Endodermal cell (in vitro differentiated cells): ENCODE results near the gene TNFRSF21. TPM values are rescaled to one million over a fixed set of nuclear protein-coding genes. Genes with fewer than 3 reads are reported as not detected.
"Not testable (repeated sequence)": the region's sequence is repeated elsewhere in the genome, so short reads cannot be mapped to it uniquely, and the experiment has no call there.

Source experiments
- DNase-seq: peaks from one replicate; pipeline ENCODE4 v3.0.0-alpha.2; 2017
- H3K27ac ChIP-seq: 2 replicates; pipeline ENCODE4 v1.5.1; 2013; ENCODE audit warnings: mild to moderate bottlenecking, low read depth, low read length, moderate library complexity
- H3K27me3 ChIP-seq: 2 replicates; pipeline ENCODE4 v1.6.1; 2013; ENCODE audit warnings: mild to moderate bottlenecking, low read length, moderate library complexity; ENCODE audit not compliant: insufficient read depth, control insufficient read depth, poor library complexity, severe bottlenecking
- H3K36me3 ChIP-seq: 2 replicates; pipeline ENCODE4 v1.7.0; 2013; ENCODE audit warnings: mild to moderate bottlenecking, low read length, moderate library complexity; ENCODE audit not compliant: control insufficient read depth, insufficient read depth
- H3K4me1 ChIP-seq: one replicate; pipeline ENCODE4 v1.7.0; 2013; ENCODE audit warnings: low read length; ENCODE audit not compliant: control insufficient read depth, insufficient read depth
- H3K4me3 ChIP-seq: 2 replicates; pipeline ENCODE4 v1.5.1; 2013; ENCODE audit warnings: mild to moderate bottlenecking, low read length, moderate library complexity
- H3K9ac ChIP-seq: 2 replicates; pipeline ENCODE4 v1.6.1; 2013; ENCODE audit warnings: mild to moderate bottlenecking, low read length, moderate library complexity; ENCODE audit not compliant: poor library complexity, severe bottlenecking; ENCODE audit errors: extremely low read depth
- H3K9me3 ChIP-seq: 2 replicates; pipeline ENCODE4 v1.6.1; 2013; ENCODE audit warnings: mild to moderate bottlenecking, low read length, moderate library complexity; ENCODE audit not compliant: control insufficient read depth
- H3K27ac Mint-ChIP-seq: 2 replicates; pipeline ENCODE4 v1.8.0; 2020; ENCODE audit warnings: mixed read lengths
- H3K27me3 Mint-ChIP-seq: 2 replicates; pipeline ENCODE4 v1.8.0; 2021; ENCODE audit warnings: mild to moderate bottlenecking, mixed read lengths; ENCODE audit not compliant: insufficient read depth
- H3K36me3 Mint-ChIP-seq: 2 replicates; pipeline ENCODE4 v1.8.0; 2020; ENCODE audit warnings: low read depth, mixed read lengths
- H3K4me1 Mint-ChIP-seq: 2 replicates; pipeline ENCODE4 v1.8.0; 2020; ENCODE audit warnings: mixed read lengths
- H3K4me3 Mint-ChIP-seq: 2 replicates; pipeline ENCODE4 v1.8.0; 2020; ENCODE audit warnings: mild to moderate bottlenecking, moderate library complexity, mixed read lengths
- H3K9me3 Mint-ChIP-seq: 2 replicates; pipeline ENCODE4 v1.8.0; 2020; ENCODE audit warnings: mild to moderate bottlenecking, mixed read lengths
- WGBS, 2 experiments: methylation state at CpG; one replicate each; pipeline versions ENCODE4 v1.1.5 to v1.1.7; 2013; ENCODE audit warnings: missing lambda C conversion rate in 2 of 2, mixed read lengths in 1 of 2; ENCODE audit not compliant: insufficient coverage in 1 of 2, insufficient read length in 1 of 2; 5-methylcytosine and 5-hydroxymethylcytosine counted together
- total RNA-seq, 2 donors: library from RNA; stranded (reverse); fragmentation: NEBNext Ultra II Directional in 1 of 2; extraction: Animal tissue kit (Norgen Biotek cat#: 25700) in 1 of 2; gene quantifications; 2 replicates in 1 of 2; 3 replicates in 1 of 2; pipeline ENCODE4 v1.2.1, GENCODE V29; 2021
- TF ChIP-seq, protein P1 (sequence below): fragments of 200-600 bp; sonication (generic); conservative IDR thresholded peaks from 2 replicates; pipeline ENCODE4 v1.5.0; 2021; ENCODE audit warnings: antibody characterized with exemption, mild to moderate bottlenecking

TNFRSF21 gene
- total RNA-seq, 2 donors from 2014 or later = 63.3 to 93.2 TPM

DNA sequence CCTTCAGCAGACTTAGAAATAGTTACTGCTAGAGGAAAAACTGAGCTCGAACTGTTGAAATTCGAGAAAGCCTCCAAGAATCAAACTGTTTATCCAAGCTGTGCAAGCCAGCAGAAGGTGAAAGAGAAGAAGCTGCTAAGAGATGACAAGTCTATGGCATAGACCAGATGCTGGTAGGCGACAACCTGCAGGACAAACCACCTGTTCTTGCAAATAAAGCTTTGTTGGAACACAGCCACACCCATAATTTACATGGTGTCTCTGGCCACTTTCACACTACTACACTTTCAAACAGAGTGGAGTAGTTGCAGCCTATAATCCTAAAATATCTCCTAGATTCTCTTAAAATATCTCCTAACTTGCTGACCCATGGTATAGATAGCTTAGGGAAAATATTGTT lies 33.3 kb downstream of the TNFRSF21 start:
- H3K4me1 ChIP-seq = peaks cover 19% of the 10 kb centered on the region
- DNase-seq = no peak
- TF ChIP-seq, protein P1, sequence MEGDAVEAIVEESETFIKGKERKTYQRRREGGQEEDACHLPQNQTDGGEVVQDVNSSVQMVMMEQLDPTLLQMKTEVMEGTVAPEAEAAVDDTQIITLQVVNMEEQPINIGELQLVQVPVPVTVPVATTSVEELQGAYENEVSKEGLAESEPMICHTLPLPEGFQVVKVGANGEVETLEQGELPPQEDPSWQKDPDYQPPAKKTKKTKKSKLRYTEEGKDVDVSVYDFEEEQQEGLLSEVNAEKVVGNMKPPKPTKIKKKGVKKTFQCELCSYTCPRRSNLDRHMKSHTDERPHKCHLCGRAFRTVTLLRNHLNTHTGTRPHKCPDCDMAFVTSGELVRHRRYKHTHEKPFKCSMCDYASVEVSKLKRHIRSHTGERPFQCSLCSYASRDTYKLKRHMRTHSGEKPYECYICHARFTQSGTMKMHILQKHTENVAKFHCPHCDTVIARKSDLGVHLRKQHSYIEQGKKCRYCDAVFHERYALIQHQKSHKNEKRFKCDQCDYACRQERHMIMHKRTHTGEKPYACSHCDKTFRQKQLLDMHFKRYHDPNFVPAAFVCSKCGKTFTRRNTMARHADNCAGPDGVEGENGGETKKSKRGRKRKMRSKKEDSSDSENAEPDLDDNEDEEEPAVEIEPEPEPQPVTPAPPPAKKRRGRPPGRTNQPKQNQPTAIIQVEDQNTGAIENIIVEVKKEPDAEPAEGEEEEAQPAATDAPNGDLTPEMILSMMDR = no peak
- H3K4me3 Mint-ChIP-seq = no peak overlapping the region
- no peak overlapping the region for H3K4me3 ChIP-seq
- H3K36me3 Mint-ChIP-seq = peaks cover 60% of the 10 kb centered on the region
- no peak overlapping the region for H3K27ac Mint-ChIP-seq
- H3K36me3 ChIP-seq = peaks cover 72% of the 10 kb centered on the region
- H3K27ac ChIP-seq = no peak overlapping the region
- H3K27me3 Mint-ChIP-seq = no peaks in the 10 kb centered on the region
- H3K9me3 ChIP-seq = peaks cover 16% of the 10 kb centered on the region
- H3K9ac ChIP-seq = no peak overlapping the region
- 90 to 96% methylated on average over 3 of the region's 3 CpGs for WGBS, 2 experiments
- peaks cover 36% of the 10 kb centered on the region for H3K4me1 Mint-ChIP-seq
- H3K27me3 ChIP-seq = no peaks in the 10 kb centered on the region
- peaks cover 8% of the 10 kb centered on the region for H3K9me3 Mint-ChIP-seq

- no peak overlapping the region for H3K27ac ChIP-seq
- WGBS, 2 experiments = 86 to 97% methylated on average over 1 to 2 of the region's 2 CpGs
Measured at GRCh38 chr6:47275640-47276039, 34.1 kb downstream of the TNFRSF21 start.

DNA sequence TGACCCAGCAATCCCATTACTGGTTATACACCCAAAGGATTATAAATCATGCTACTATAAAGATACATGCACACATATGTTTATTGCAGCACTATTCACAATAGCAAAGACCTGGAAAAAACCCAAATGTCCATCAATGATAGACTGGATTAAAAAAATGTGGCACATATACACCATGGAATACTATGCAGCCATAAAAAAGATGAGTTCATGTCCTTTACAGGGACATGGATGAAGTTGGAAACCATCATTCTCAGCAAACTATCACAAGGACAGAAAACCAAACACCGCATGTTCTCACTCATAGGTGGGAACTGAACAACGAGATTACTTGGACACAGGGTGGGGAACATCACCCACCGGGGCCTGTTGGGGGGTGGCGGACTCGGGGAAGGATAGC lies 34.6 kb downstream of the TNFRSF21 start:
- not testable (repeated sequence) for H3K27ac ChIP-seq, H3K9me3 Mint-ChIP-seq, H3K9ac ChIP-seq, DNase-seq, H3K4me3 ChIP-seq, H3K27me3 Mint-ChIP-seq, H3K4me3 Mint-ChIP-seq, H3K27ac Mint-ChIP-seq, H3K27me3 ChIP-seq
- Histone ChIP-seq H3K36me3 (peaks cover 73% of the 10 kb centered on the region), H3K4me1 (peaks cover 11% of the 10 kb centered on the region), H3K9me3 (peaks cover 16% of the 10 kb centered on the region)
- WGBS, 2 experiments = 93% methylated on average over 5 of the region's 5 CpGs; no CpG with 5 or more reads in 1 of the 2 experiments
- Mint-ChIP-seq H3K4me1 (peaks cover 28% of the 10 kb centered on the region), H3K36me3 (peaks cover 67% of the 10 kb centered on the region)

More at GRCh38 chr6:47275640-47276039, 34.1 kb downstream of the TNFRSF21 start:
- Mint-ChIP-seq H3K4me1 (peaks cover 33% of the 10 kb centered on the region), H3K27me3 (no peaks in the 10 kb centered on the region), H3K4me3 (no peak overlapping the region), H3K36me3 (peaks cover 63% of the 10 kb centered on the region), H3K27ac (no peak overlapping the region), H3K9me3 (peaks cover 8% of the 10 kb centered on the region)
- Histone ChIP-seq H3K9ac (no peak overlapping the region), H3K27me3 (no peaks in the 10 kb centered on the region), H3K9me3 (peaks cover 16% of the 10 kb centered on the region), H3K36me3 (peaks cover 73% of the 10 kb centered on the region), H3K4me3 (no peak overlapping the region), H3K4me1 (peaks cover 16% of the 10 kb centered on the region)
- TF ChIP-seq, protein P1 = no peak
- no peak for DNase-seq
